ENCODE results near the gene TAP1.
"Not testable (repeated sequence)": the region's sequence is repeated elsewhere in the genome, so short reads cannot be mapped to it uniquely, and the experiment has no call there.

Gene TAP1

GRCh38 chr6:32853541-32854375 is at the start of gene TAP1, which contains the start of gene PSMB9:
TSS of gene TAP1 (minus strand) at chr6:32853704. CDS start at chr6:32853636, 68 bp downstream.
TSS of gene PSMB9 (plus strand) at chr6:32854192. CDS start at chr6:32854230, 38 bp downstream.
- DNase-seq (ENCODE audit: low read depth in 2 of 2): peak; percentile 95 to 98

- no peak for DNase-seq (ENCODE audit: low read depth in 2 of 2)
Measured at GRCh38 chr6:32895006-32895345, 41.5 kb upstream of the TAP1 start.

- peak; percentile 86 to 91 for DNase-seq (ENCODE audit: low read depth in 2 of 2)
Measured at GRCh38 chr6:32894085-32895005, 40.8 kb upstream of the TAP1 start.

- no peak for DNase-seq (ENCODE audit: low read depth in 2 of 2)
Measured at GRCh38 chr6:32890831-32891230, 37.3 kb upstream of the TAP1 start.

GRCh38 chr6:32889533-32889932 is 36.0 kb upstream of the TAP1 start:
- no peak for DNase-seq (ENCODE audit: low read depth in 2 of 2)

GRCh38 chr6:32888576-32888975 is 35.1 kb upstream of the TAP1 start:
- no peak for DNase-seq (ENCODE audit: low read depth in 2 of 2)

- DNase-seq (ENCODE audit: low read depth in 2 of 2): no peak
Measured at GRCh38 chr6:32887616-32888015, 34.1 kb upstream of the TAP1 start.

GRCh38 chr6:32886681-32887383 is 33.3 kb upstream of the TAP1 start:
- DNase-seq (ENCODE audit: low read depth in 2 of 2): no peak

GRCh38 chr6:32885698-32886286 is 32.3 kb upstream of the TAP1 start:
- no peak for DNase-seq (ENCODE audit: low read depth in 2 of 2)

- no peak for DNase-seq (ENCODE audit: low read depth in 2 of 2)
Measured at GRCh38 chr6:32883789-32884188, 30.3 kb upstream of the TAP1 start.

GRCh38 chr6:32882879-32883250 is 29.4 kb upstream of the TAP1 start:
- DNase-seq (ENCODE audit: low read depth in 2 of 2): no peak

- DNase-seq (ENCODE audit: low read depth in 2 of 2): not testable (repeated sequence)
Measured at GRCh38 chr6:32880962-32881361, 27.5 kb upstream of the TAP1 start.

- no peak for DNase-seq (ENCODE audit: low read depth in 2 of 2)
Measured at GRCh38 chr6:32879691-32880090, 26.2 kb upstream of the TAP1 start.

GRCh38 chr6:32876603-32877002 is 23.1 kb upstream of the TAP1 start:
- DNase-seq (ENCODE audit: low read depth in 2 of 2): no peak

GRCh38 chr6:32873947-32874346 is 20.4 kb upstream of the TAP1 start:
- not testable (repeated sequence) for DNase-seq (ENCODE audit: low read depth in 2 of 2)

GRCh38 chr6:32868257-32868788 is 14.8 kb upstream of the TAP1 start:
- DNase-seq (ENCODE audit: low read depth in 2 of 2): peak; percentile 74 to 76

- no peak for DNase-seq (ENCODE audit: low read depth in 2 of 2)
Measured at GRCh38 chr6:32867554-32868256, 14.2 kb upstream of the TAP1 start.

GRCh38 chr6:32867022-32867477 is 13.5 kb upstream of the TAP1 start:
- no peak for DNase-seq (ENCODE audit: low read depth in 2 of 2)

GRCh38 chr6:32865724-32866443 is 12.4 kb upstream of the TAP1 start:
- no peak for DNase-seq (ENCODE audit: low read depth in 2 of 2)

GRCh38 chr6:32862725-32863124 is 9.2 kb upstream of the TAP1 start:
- DNase-seq (ENCODE audit: low read depth in 2 of 2): no peak
